Esophagus muscularis mucosa (tissue), 2 donors: Measurements from ENCODE around the gene SCFD2.

Experiments
- EP300 ChIP-seq: sonication (generic); formaldehyde crosslinking; IDR thresholded peaks from one replicate; pipeline ENCODE4 v1.6.1; 2017; ENCODE audit warnings: antibody characterized with exemption
- POLR2A ChIP-seq: fragments of 450-650 bp; IDR thresholded peaks from one replicate; pipeline ENCODE4 v1.6.1; 2017; ENCODE audit warnings: antibody characterized with exemption, moderate library complexity, mild to moderate bottlenecking, low read depth

DNA sequence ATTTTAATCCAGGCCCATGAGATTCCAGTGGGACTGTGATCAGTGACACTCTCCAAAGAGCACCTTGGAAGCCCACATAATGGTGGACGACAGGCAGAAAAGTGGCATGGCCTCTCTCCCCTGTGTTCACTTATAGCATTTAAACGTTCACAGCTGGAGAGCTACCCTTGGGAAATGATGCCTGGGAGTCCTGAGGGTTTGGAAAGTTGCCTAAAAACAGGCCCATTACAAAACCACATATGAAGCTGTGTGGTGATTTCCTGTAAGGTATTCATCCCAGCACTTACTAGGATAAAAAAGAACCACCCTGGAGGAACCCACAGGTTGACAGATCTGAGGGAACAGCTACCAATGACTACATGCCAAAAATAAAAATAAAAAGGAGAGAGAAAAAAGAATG, 310.6 kb downstream of the SCFD2 start:
- no peak for TF ChIP-seq EP300
- no peak for TF ChIP-seq POLR2A
